HEK293T (cell line): ENCODE data around the gene NGEF.

Experiments used
- CTCF ChIA-PET: fragments of 350-600 bp; formaldehyde crosslinking; extraction: SDS; loops from one replicate; lab custom pipeline; 2021; ENCODE audit warnings: antibody characterized with exemption, inconsistent platforms; lab: Yijun Ruan, JAX
- POLR2A ChIA-PET: fragments of 350-600 bp; formaldehyde crosslinking; extraction: SDS; loops from one replicate; lab custom pipeline; 2020; ENCODE audit warnings: antibody characterized with exemption, inconsistent platforms; lab: Yijun Ruan, JAX
- DNase-seq: peaks from one replicate; pipeline ENCODE4 v3.0.0; 2012; ENCODE audit warnings: mixed read lengths; ENCODE audit errors: extremely low spot score
- ARNT ChIP-seq: fragments of 450-650 bp; IDR thresholded peaks from 2 replicates; pipeline ENCODE4 v1.6.1; 2017; ENCODE audit warnings: mild to moderate bottlenecking
- BHLHE40 ChIP-seq: fragments of 450-650 bp; IDR thresholded peaks from 2 replicates; pipeline ENCODE4 v1.6.1; 2016; ENCODE audit warnings: mild to moderate bottlenecking, moderate library complexity, borderline replicate concordance
- CTBP1 ChIP-seq: fragments of 450-650 bp; IDR thresholded peaks from 2 replicates; pipeline ENCODE4 v1.6.1; 2016; ENCODE audit warnings: borderline replicate concordance
- ELF4 ChIP-seq: fragments of 450-650 bp; IDR thresholded peaks from 2 replicates; pipeline ENCODE4 v1.6.1; 2017; ENCODE audit warnings: antibody characterized with exemption
- FOXA1 ChIP-seq: fragments of 450-650 bp; IDR thresholded peaks from 2 replicates; pipeline ENCODE4 v1.6.1; 2016; ENCODE audit warnings: mild to moderate bottlenecking
- FOXK2 ChIP-seq: fragments of 450-650 bp; IDR thresholded peaks from 2 replicates; pipeline ENCODE4 v1.6.1; 2016; ENCODE audit warnings: mild to moderate bottlenecking
- FOXM1 ChIP-seq: fragments of 450-650 bp; IDR thresholded peaks from 2 replicates; pipeline ENCODE4 v1.6.1; 2017; ENCODE audit warnings: mild to moderate bottlenecking, borderline replicate concordance
- HDGF ChIP-seq: fragments of 450-650 bp; IDR thresholded peaks from 2 replicates; pipeline ENCODE4 v1.6.1; 2017; ENCODE audit warnings: antibody characterized with exemption, borderline replicate concordance
- L3MBTL2 ChIP-seq: fragments of 450-650 bp; conservative IDR thresholded peaks from 2 replicates; pipeline ENCODE4 v1.6.1; 2016; ENCODE audit warnings: mild to moderate bottlenecking
- LEF1 ChIP-seq: fragments of 450-650 bp; IDR thresholded peaks from 2 replicates; pipeline ENCODE4 v1.6.1; 2017; ENCODE audit warnings: mild to moderate bottlenecking, borderline replicate concordance
- NFRKB ChIP-seq: fragments of 450-650 bp; IDR thresholded peaks from 2 replicates; pipeline ENCODE4 v1.6.1; 2016; ENCODE audit warnings: mild to moderate bottlenecking, moderate library complexity
- PKNOX1 ChIP-seq: fragments of 450-650 bp; IDR thresholded peaks from 2 replicates; pipeline ENCODE4 v1.6.1; 2016
- SP1 ChIP-seq: fragments of 450-650 bp; IDR thresholded peaks from 2 replicates; pipeline ENCODE4 v1.6.1; 2017
- SUZ12 ChIP-seq: fragments of 450-650 bp; IDR thresholded peaks from 2 replicates; pipeline ENCODE4 v1.6.1; 2016; ENCODE audit warnings: mild to moderate bottlenecking
- TARDBP ChIP-seq: fragments of 450-650 bp; IDR thresholded peaks from 2 replicates; pipeline ENCODE4 v1.6.1; 2016
- ZNF384 ChIP-seq: fragments of 450-650 bp; IDR thresholded peaks from 2 replicates; pipeline ENCODE4 v1.6.1; 2016

NGEF gene

GRCh38 chr2:232838406-232838874 lies 174.6 kb downstream of the NGEF start:
- TF ChIP-seq SUZ12 (no peak), SP1 (no peak), HDGF (no peak), ZNF384 (no peak), L3MBTL2 (no peak), FOXM1 (no peak), ARNT (no peak), TARDBP (no peak), CTBP1 (no peak)
- ChIA-PET POLR2A (no interaction called here), CTCF (no interaction called here)
- no peak for DNase-seq

- ChIA-PET CTCF (interaction anchor here (0.7 kb wide), 1 partner anchor 9 kb away, joined by 3 read pairs; no protein-coding TSS in a partner anchor), POLR2A (no interaction called here)
- no peak for DNase-seq
- TF ChIP-seq TARDBP = no peak
Measured at GRCh38 chr2:232836934-232837333, 176.1 kb downstream of the NGEF start.

GRCh38 chr2:232835687-232836208 lies 177.3 kb downstream of the NGEF start:
- TF ChIP-seq TARDBP (no peak), ELF4 (no peak), BHLHE40 (no peak), FOXK2 (no peak), LEF1 (no peak), ARNT (no peak), SP1 (no peak), SUZ12 (no peak), FOXM1 (no peak), HDGF (no peak), CTBP1 (no peak), PKNOX1 (no peak), FOXA1 (no peak), ZNF384 (no peak), NFRKB (no peak), L3MBTL2 (no peak)
- CTCF ChIA-PET = interaction anchor here (0.6 kb wide), 1 partner anchor 315 kb away, joined by 5 read pairs; no protein-coding TSS in a partner anchor
- DNase-seq = no peak
- POLR2A ChIA-PET = no interaction called here

GRCh38 chr2:232833830-232834229 lies 179.2 kb downstream of the NGEF start:
- ChIA-PET CTCF (no interaction called here), POLR2A (no interaction called here)
- no peak for DNase-seq
- TF ChIP-seq ARNT (no peak), SP1 (no peak), BHLHE40 (no peak), SUZ12 (no peak), FOXA1 (no peak), FOXM1 (no peak), FOXK2 (no peak), HDGF (no peak), NFRKB (no peak), PKNOX1 (no peak), TARDBP (no peak)

GRCh38 chr2:232831496-232831895 lies 181.6 kb downstream of the NGEF start:
- ChIA-PET POLR2A (no interaction called here), CTCF (interaction anchor here (0.6 kb wide), 1 partner anchor 70 kb away, joined by 3 read pairs; no protein-coding TSS in a partner anchor)
- TF ChIP-seq ARNT (no peak), FOXK2 (no peak), HDGF (no peak)
- DNase-seq = no peak

GRCh38 chr2:232829988-232830387 lies 183.1 kb downstream of the NGEF start:
- ChIA-PET CTCF (no interaction called here), POLR2A (no interaction called here)
- no peak for TF ChIP-seq LEF1
- TF ChIP-seq FOXK2 = no peak
- TF ChIP-seq SUZ12 = no peak
- TF ChIP-seq TARDBP = no peak
- DNase-seq = no peak
